ENCODE data around the gene BTG3. TPM values are rescaled to one million over a fixed set of nuclear protein-coding genes. Genes with fewer than 3 reads are reported as not detected.

BTG3 gene
- total RNA-seq, 1 donor from 2014 or later, result 5.3 TPM

- no peak for DNase-seq
- Histone ChIP-seq H3K36me3 (no peaks in the 10 kb centered on the region), H3K4me1 (peaks cover 11% of the 10 kb centered on the region), H3K27ac (replicated peaks) (no peak overlapping the region), H3K4me3 (no peak overlapping the region), H3K27me3 (ENCODE audit: low read depth) (no peaks in the 10 kb centered on the region), H3K9me3 (replicated peaks) (no peaks in the 10 kb centered on the region)
- TF ChIP-seq CTCF (IDR thresholded peaks at IDR 0.05; ENCODE audit: borderline replicate concordance), result no peak
- intact Hi-C loops (cut with micrococcal nuclease), result no loop called here
Observed at GRCh38 chr21:17578162-17578561, 34.5 kb downstream of the BTG3 start.

- peaks cover 11% of the 10 kb centered on the region for H3K4me1 ChIP-seq
- H3K27me3 ChIP-seq (ENCODE audit: low read depth), result no peaks in the 10 kb centered on the region
- H3K36me3 ChIP-seq, result no peaks in the 10 kb centered on the region
- TF ChIP-seq CTCF (IDR thresholded peaks at IDR 0.05; ENCODE audit: borderline replicate concordance), result no peak
- H3K9me3 ChIP-seq (replicated peaks), result no peaks in the 10 kb centered on the region
- no peak for DNase-seq
- intact Hi-C loops (cut with micrococcal nuclease), result no loop called here
- no peak overlapping the region for H3K4me3 ChIP-seq
- H3K27ac ChIP-seq (replicated peaks), result no peak overlapping the region
Observed at GRCh38 chr21:17577701-17578100, 35.0 kb downstream of the BTG3 start.

- TF ChIP-seq CTCF (IDR thresholded peaks at IDR 0.05; ENCODE audit: borderline replicate concordance), result no peak
- Histone ChIP-seq H3K27me3 (ENCODE audit: low read depth) (no peaks in the 10 kb centered on the region), H3K9me3 (replicated peaks) (no peaks in the 10 kb centered on the region), H3K4me1 (peaks cover 11% of the 10 kb centered on the region), H3K27ac (replicated peaks) (no peak overlapping the region), H3K36me3 (no peaks in the 10 kb centered on the region), H3K4me3 (no peak overlapping the region)
- no peak for DNase-seq
- intact Hi-C loops (cut with micrococcal nuclease), result no loop called here
Observed at GRCh38 chr21:17576080-17576835, 36.4 kb downstream of the BTG3 start.

- Histone ChIP-seq H3K27ac (replicated peaks) (no peak overlapping the region), H3K36me3 (no peaks in the 10 kb centered on the region), H3K4me3 (no peak overlapping the region), H3K9me3 (replicated peaks) (no peaks in the 10 kb centered on the region), H3K27me3 (ENCODE audit: low read depth) (no peaks in the 10 kb centered on the region), H3K4me1 (peaks cover 11% of the 10 kb centered on the region)
- no peak for TF ChIP-seq CTCF (IDR thresholded peaks at IDR 0.05; ENCODE audit: borderline replicate concordance)
- no peak for DNase-seq
- intact Hi-C loops (cut with micrococcal nuclease), result no loop called here
Observed at GRCh38 chr21:17575076-17575475, 37.6 kb downstream of the BTG3 start.

GRCh38 chr21:17572431-17572830, 40.3 kb downstream of the BTG3 start:
- Histone ChIP-seq H3K36me3 (no peaks in the 10 kb centered on the region), H3K27me3 (ENCODE audit: low read depth) (no peaks in the 10 kb centered on the region), H3K27ac (replicated peaks) (no peak overlapping the region), H3K4me1 (peaks cover 11% of the 10 kb centered on the region), H3K9me3 (replicated peaks) (no peaks in the 10 kb centered on the region), H3K4me3 (no peak overlapping the region)
- intact Hi-C loops (cut with micrococcal nuclease), result no loop called here
- no peak for TF ChIP-seq CTCF (IDR thresholded peaks at IDR 0.05; ENCODE audit: borderline replicate concordance)
- no peak for DNase-seq
